A549 (cell line): Measurements from ENCODE around the gene TCF20.

Experiments used
- BHLHE40 ChIP-seq: IDR thresholded peaks from 2 replicates; pipeline ENCODE4 v1.6.1; 2012; ENCODE audit warnings: low read depth, low read length, inconsistent platforms
- CBX8 ChIP-seq: fragments of 200-600 bp; sonication (generic); IDR thresholded peaks from 2 replicates; pipeline ENCODE4 v1.6.1; 2016
- CTCF ChIP-seq: fragments of >200 bp; sonication (Bioruptor Twin); formaldehyde crosslinking; IDR thresholded peaks from 3 replicates; pipeline ENCODE4 v1.5.1; 2016
- JUNB ChIP-seq: fragments of >200 bp; sonication (Bioruptor Twin); formaldehyde crosslinking; IDR thresholded peaks from 2 replicates; pipeline ENCODE4 v1.6.1; 2016
- MAFK ChIP-seq: fragments of 450-650 bp; IDR thresholded peaks from 2 replicates; pipeline ENCODE4 v1.6.1; 2014; ENCODE audit not compliant: partially characterized antibody
- MAX ChIP-seq: IDR thresholded peaks from 2 replicates; pipeline ENCODE4 v1.6.1; 2012
- NR3C1 ChIP-seq: fragments of >200 bp; sonication (Bioruptor Twin); formaldehyde crosslinking; IDR thresholded peaks from 3 replicates; pipeline ENCODE4 v1.6.1; 2017
- PHF8 ChIP-seq: fragments of 200-600 bp; sonication (generic); IDR thresholded peaks from 2 replicates; pipeline ENCODE4 v1.6.1; 2016; ENCODE audit warnings: low read depth, mild to moderate bottlenecking, antibody characterized with exemption, moderate library complexity, borderline replicate concordance
- POLR2A ChIP-seq: IDR thresholded peaks from 2 replicates; pipeline ENCODE4 v1.6.1; 2012; ENCODE audit warnings: mild to moderate bottlenecking, low read length
- POLR2AphosphoS2 ChIP-seq: conservative IDR thresholded peaks from 2 replicates; pipeline ENCODE4 v1.6.1; 2012; ENCODE audit warnings: low read length, improper control_type of control experiment, inconsistent platforms
- RAD21 ChIP-seq, 2 experiments: fragments of >200 bp in 1 of 2; sonication (Bioruptor Twin) in 1 of 2; formaldehyde crosslinking in 1 of 2; IDR thresholded peaks in 1 of 2; conservative IDR thresholded peaks in 1 of 2; 2 replicates in 1 of 2; 3 replicates in 1 of 2; pipeline ENCODE4 v1.6.1; 2012 to 2018; ENCODE audit warnings: inconsistent platforms in 1 of 2
- RCOR1 ChIP-seq: fragments of 150-350 bp; IDR thresholded peaks from 2 replicates; pipeline ENCODE4 v1.6.1; 2014; ENCODE audit warnings: antibody characterized with exemption, low read length, low read depth
- RFX5 ChIP-seq: fragments of 450-650 bp; IDR thresholded peaks from 2 replicates; pipeline ENCODE4 v1.7.1; 2014; ENCODE audit warnings: antibody characterized with exemption, mild to moderate bottlenecking, moderate library complexity
- USF2 ChIP-seq: fragments of 450-650 bp; IDR thresholded peaks from 2 replicates; pipeline ENCODE4 v1.6.1; 2014; ENCODE audit warnings: antibody characterized with exemption

- TF ChIP-seq USF2 (no peak), RAD21 (conservative IDR thresholded peaks at IDR 0.05 in 1 of 2, IDR thresholded peaks at IDR 0.05 in 1 of 2) (no peak), NR3C1 (no peak), POLR2A (no peak), CTCF (no peak), PHF8 (no peak), MAX (no peak), MAFK (no peak), RCOR1 (no peak), BHLHE40 (no peak), CBX8 (no peak), POLR2AphosphoS2 (no peak), JUNB (no peak), RFX5 (no peak)
Measured at GRCh38 chr22:42222140-42222539, 48.3 kb downstream of the TCF20 start.
